Gastrocnemius medialis (tissue), 4 donors: ENCODE measurements around the gene CALD1. TPM values are rescaled to one million over a fixed set of nuclear protein-coding genes. Genes with fewer than 3 reads are reported as not detected.

Experiments used
- ATAC-seq, 2 donors: fragments of 150-250 bp; one replicate each; pipeline ENCODE4 v1.9.1; 2016
- DNase-seq, 2 donors: peaks; one replicate each; pipeline ENCODE4 v3.0.0-alpha.2; 2019
- H3K27ac ChIP-seq, 4 donors: fragments of 200-600 bp; sonication (generic); 1 replicate in 1 of 4; 2 replicates in 3 of 4; pipeline ENCODE4 v1.5.1; 2016 to 2018; ENCODE audit warnings: mild to moderate bottlenecking in 2 of 4, moderate library complexity in 1 of 4
- H3K27me3 ChIP-seq, 3 donors: fragments of 200-600 bp; sonication (generic) in 2 of 3; 1 replicate in 1 of 3; 2 replicates in 2 of 3; pipeline versions ENCODE4 v1.5.1 to v1.6.0; 2016 to 2019; ENCODE audit warnings: mild to moderate bottlenecking in 1 of 3, moderate library complexity in 1 of 3
- H3K36me3 ChIP-seq, 2 donors: fragments of 200-600 bp; sonication (generic) in 1 of 2; one replicate each; pipeline ENCODE4 v1.5.1; 2017 to 2018
- H3K4me1 ChIP-seq, 2 donors: fragments of 200-600 bp; sonication (generic) in 1 of 2; one replicate each; pipeline ENCODE4 v1.5.1; 2016 to 2017; ENCODE audit warnings: mild to moderate bottlenecking in 2 of 2
- H3K4me3 ChIP-seq, 4 donors: fragments of 200-600 bp; sonication (generic) in 3 of 4; 1 replicate in 1 of 4; 2 replicates in 3 of 4; pipeline ENCODE4 v1.5.1; 2016 to 2019; ENCODE audit warnings: mild to moderate bottlenecking in 2 of 4
- H3K9me3 ChIP-seq, 3 donors: fragments of 200-600 bp; sonication (generic) in 2 of 3; 1 replicate in 1 of 3; 2 replicates in 2 of 3; pipeline ENCODE4 v1.5.1; 2016 to 2019
- CTCF ChIP-seq, 5 experiments: fragments of 450-650 bp in 3 of 5; fragments of 200-600 bp in 2 of 5; sonication (generic) in 2 of 5; IDR thresholded peaks in 4 of 5; conservative IDR thresholded peaks in 1 of 5; 1 replicate in 4 of 5; 2 replicates in 1 of 5; pipeline ENCODE4 v1.5.1; 2016 to 2019; ENCODE audit warnings: antibody characterized with exemption in 5 of 5, mild to moderate bottlenecking in 3 of 5, moderate library complexity in 3 of 5
- POLR2A ChIP-seq, 2 donors: fragments of 450-650 bp; IDR thresholded peaks; one replicate each; pipeline ENCODE4 v1.6.1; 2017; ENCODE audit warnings: antibody characterized with exemption in 2 of 2, mild to moderate bottlenecking in 2 of 2, moderate library complexity in 2 of 2
- in situ Hi-C, 4 donors: fragments of 200-750 bp; cut with MboI; loops; one replicate each; pipeline versions ENCODE4 v1.15.0 to v1.8.0; 2017; ENCODE audit warnings: low sequenced_read_pairs in 4 of 4
- intact Hi-C: fragments of 100-400 bp; cut with DNase I; formaldehyde crosslinking; loops from one replicate; pipeline ENCODE4 v1.15.1; 2023; ENCODE audit warnings: low total_unique reads
- total RNA-seq, 4 donors: library from RNA; depleted of rRNA; stranded (reverse); fragments of >200 nt; gene quantifications; one replicate each; pipeline versions ENCODE4 v1.1.0 to v1.2.3, GENCODE V29; 2016

Gene CALD1
- total RNA-seq, 4 donors from 2014 or later = 25.9 to 43.2 (median 32.3) TPM

DNA sequence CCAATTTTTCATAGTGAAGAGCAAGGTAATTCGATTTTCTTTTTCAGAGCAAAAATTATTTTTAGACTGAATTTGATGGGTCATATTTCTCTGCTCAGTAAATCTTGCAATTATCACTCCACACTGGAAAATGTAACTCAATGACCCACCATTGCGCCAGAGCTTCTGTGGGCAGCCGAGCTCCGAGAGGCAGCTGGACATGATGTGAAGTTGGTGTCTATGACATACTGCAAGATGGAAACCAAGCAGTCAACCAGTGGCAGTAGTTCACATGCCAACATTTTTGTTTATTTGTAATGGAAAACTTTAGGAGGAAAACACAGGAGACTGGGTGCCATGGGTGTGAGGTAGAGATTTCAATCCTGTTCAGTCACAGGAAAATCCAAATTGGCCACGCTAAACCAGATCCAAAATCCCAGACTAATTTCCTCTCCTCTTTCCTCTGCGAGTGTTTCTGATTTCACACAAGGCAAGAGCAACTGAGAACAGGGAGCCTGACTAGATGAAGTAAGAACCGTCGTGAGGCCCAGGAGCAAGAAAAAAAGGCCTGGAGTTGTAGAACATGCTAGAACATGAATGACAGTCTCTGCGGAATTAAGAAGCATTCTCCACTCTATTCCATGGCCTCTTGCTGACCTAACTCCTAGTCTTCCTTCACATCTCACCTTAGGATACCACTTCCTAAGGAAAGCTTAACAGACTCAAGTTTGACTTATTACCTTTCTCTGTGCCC is 39.3 kb downstream of the CALD1 start:
- no peak overlapping the region for H3K27ac ChIP-seq
- H3K9me3 ChIP-seq = no peaks in the 10 kb centered on the region
- H3K4me1 ChIP-seq = no peaks in the 10 kb centered on the region
- intact Hi-C loops = no loop called here
- DNase-seq (no peak), ATAC-seq (peak; percentile 36 to 39)
- H3K27me3 ChIP-seq = no peaks in the 10 kb centered on the region
- in situ Hi-C loops = no loop called here
- TF ChIP-seq CTCF (IDR thresholded peaks at IDR 0.05 in 4 of 5, conservative IDR thresholded peaks at IDR 0.05 in 1 of 5) = no peak
- TF ChIP-seq POLR2A (IDR thresholded peaks at IDR 0.05) = no peak
- no peak overlapping the region for H3K4me3 ChIP-seq
- no peaks in the 10 kb centered on the region for H3K36me3 ChIP-seq

- in situ Hi-C loops (no loop called here), intact Hi-C loops (no loop called here)
- no peak for ATAC-seq
- no peak for DNase-seq
- Histone ChIP-seq H3K4me1 (no peaks in the 10 kb centered on the region), H3K4me3 (no peak overlapping the region), H3K27me3 (no peaks in the 10 kb centered on the region), H3K9me3 (no peaks in the 10 kb centered on the region), H3K36me3 (no peaks in the 10 kb centered on the region), H3K27ac (no peak overlapping the region)
- TF ChIP-seq CTCF (IDR thresholded peaks at IDR 0.05 in 4 of 5, conservative IDR thresholded peaks at IDR 0.05 in 1 of 5) (no peak), POLR2A (IDR thresholded peaks at IDR 0.05) (no peak)
Observed at GRCh38 chr7:134819401-134819800, 40.0 kb downstream of the CALD1 start.

GRCh38 chr7:134820295-134820694 is 40.9 kb downstream of the CALD1 start:
- in situ Hi-C loops (no loop called here), intact Hi-C loops (no loop called here)
- Histone ChIP-seq H3K27me3 (no peaks in the 10 kb centered on the region), H3K4me1 (no peaks in the 10 kb centered on the region), H3K9me3 (no peaks in the 10 kb centered on the region), H3K36me3 (no peaks in the 10 kb centered on the region), H3K4me3 (no peak overlapping the region), H3K27ac (no peak overlapping the region)
- ATAC-seq = no peak
- TF ChIP-seq CTCF (IDR thresholded peaks at IDR 0.05 in 4 of 5, conservative IDR thresholded peaks at IDR 0.05 in 1 of 5) = no peak
- TF ChIP-seq POLR2A (IDR thresholded peaks at IDR 0.05) = no peak
- DNase-seq = no peak

DNA sequence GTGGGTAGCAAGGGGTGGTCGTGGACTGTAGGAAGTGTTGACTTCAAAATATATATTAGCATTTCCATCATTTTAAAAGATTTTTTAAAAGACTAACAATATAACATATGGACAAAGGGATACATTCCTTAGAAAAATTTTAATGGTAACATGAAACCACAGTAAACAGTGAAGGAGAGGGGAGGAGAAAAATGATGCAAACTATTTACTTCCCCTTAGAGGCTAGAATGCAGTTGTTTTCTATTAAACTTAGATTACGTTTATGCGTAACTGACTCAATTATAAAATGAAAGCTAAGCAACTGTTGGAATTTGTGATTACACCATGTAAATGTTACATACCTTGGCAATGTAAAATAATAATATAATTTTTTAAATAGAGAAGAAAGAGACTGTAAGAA is 41.3 kb downstream of the CALD1 start:
- no peak for TF ChIP-seq POLR2A (IDR thresholded peaks at IDR 0.05)
- no peak for TF ChIP-seq CTCF (IDR thresholded peaks at IDR 0.05 in 4 of 5, conservative IDR thresholded peaks at IDR 0.05 in 1 of 5)
- DNase-seq = no peak
- no peak for ATAC-seq
- intact Hi-C loops = no loop called here
- no peaks in the 10 kb centered on the region for H3K4me1 ChIP-seq
- no peaks in the 10 kb centered on the region for H3K9me3 ChIP-seq
- no peaks in the 10 kb centered on the region for H3K27me3 ChIP-seq
- H3K27ac ChIP-seq = no peak overlapping the region
- no peaks in the 10 kb centered on the region for H3K36me3 ChIP-seq
- no peak overlapping the region for H3K4me3 ChIP-seq
- in situ Hi-C loops = no loop called here

- ATAC-seq = no peak
- no peaks in the 10 kb centered on the region for H3K27me3 ChIP-seq
- intact Hi-C loops = no loop called here
- no peak for DNase-seq
- in situ Hi-C loops = no loop called here
- H3K4me1 ChIP-seq = no peaks in the 10 kb centered on the region
- H3K36me3 ChIP-seq = no peaks in the 10 kb centered on the region
- no peak for TF ChIP-seq CTCF (IDR thresholded peaks at IDR 0.05 in 4 of 5, conservative IDR thresholded peaks at IDR 0.05 in 1 of 5)
- no peak for TF ChIP-seq POLR2A (IDR thresholded peaks at IDR 0.05)
- no peak overlapping the region for H3K27ac ChIP-seq
- H3K9me3 ChIP-seq = no peaks in the 10 kb centered on the region
- no peak overlapping the region for H3K4me3 ChIP-seq
Observed at GRCh38 chr7:134823400-134823799, 44.0 kb downstream of the CALD1 start.
